HAP-1 (cell line): ENCODE measurements around the gene SV2C.
"Not testable (repeated sequence)": the region's sequence is repeated elsewhere in the genome, so short reads cannot be mapped to it uniquely, and the experiment has no call there.

ENCODE experiments used
- DNase-seq, 2 experiments: peaks; one replicate each; pipeline ENCODE4 v3.0.0-alpha.2; 2016 to 2020; ENCODE audit warnings: low spot score in 2 of 2
- H3K27me3 ChIP-seq: fragments of 250-450 bp; sonication (Bioruptor Pico); 2 replicates; pipeline ENCODE4 v1.5.1; 2020; ENCODE audit warnings: low read depth, mild to moderate bottlenecking, moderate library complexity
- H3K36me3 ChIP-seq: fragments of 250-450 bp; sonication (Bioruptor Pico); replicated peaks from 2 replicates; pipeline ENCODE4 v1.5.1; 2020; ENCODE audit warnings: mild to moderate bottlenecking
- H3K4me1 ChIP-seq: fragments of 250-450 bp; sonication (Bioruptor Pico); 2 replicates; pipeline ENCODE4 v1.5.1; 2020; ENCODE audit warnings: mild to moderate bottlenecking
- H3K4me3 ChIP-seq: fragments of 250-450 bp; sonication (Bioruptor Pico); 2 replicates; pipeline ENCODE4 v1.5.1; 2020; ENCODE audit warnings: mild to moderate bottlenecking, moderate library complexity
- H3K9me3 ChIP-seq: fragments of 250-450 bp; sonication (Bioruptor Pico); 2 replicates; pipeline ENCODE4 v1.5.1; 2020; ENCODE audit warnings: mild to moderate bottlenecking, moderate library complexity
- in situ Hi-C: fragments of 300-500 bp; cut with MboI; formaldehyde crosslinking; loops from 3 replicates; pipeline ENCODE4 v1.14.3; 2020; ENCODE audit warnings: low sequenced_read_pairs, inconsistent platforms, mixed read lengths

Gene SV2C

DNA sequence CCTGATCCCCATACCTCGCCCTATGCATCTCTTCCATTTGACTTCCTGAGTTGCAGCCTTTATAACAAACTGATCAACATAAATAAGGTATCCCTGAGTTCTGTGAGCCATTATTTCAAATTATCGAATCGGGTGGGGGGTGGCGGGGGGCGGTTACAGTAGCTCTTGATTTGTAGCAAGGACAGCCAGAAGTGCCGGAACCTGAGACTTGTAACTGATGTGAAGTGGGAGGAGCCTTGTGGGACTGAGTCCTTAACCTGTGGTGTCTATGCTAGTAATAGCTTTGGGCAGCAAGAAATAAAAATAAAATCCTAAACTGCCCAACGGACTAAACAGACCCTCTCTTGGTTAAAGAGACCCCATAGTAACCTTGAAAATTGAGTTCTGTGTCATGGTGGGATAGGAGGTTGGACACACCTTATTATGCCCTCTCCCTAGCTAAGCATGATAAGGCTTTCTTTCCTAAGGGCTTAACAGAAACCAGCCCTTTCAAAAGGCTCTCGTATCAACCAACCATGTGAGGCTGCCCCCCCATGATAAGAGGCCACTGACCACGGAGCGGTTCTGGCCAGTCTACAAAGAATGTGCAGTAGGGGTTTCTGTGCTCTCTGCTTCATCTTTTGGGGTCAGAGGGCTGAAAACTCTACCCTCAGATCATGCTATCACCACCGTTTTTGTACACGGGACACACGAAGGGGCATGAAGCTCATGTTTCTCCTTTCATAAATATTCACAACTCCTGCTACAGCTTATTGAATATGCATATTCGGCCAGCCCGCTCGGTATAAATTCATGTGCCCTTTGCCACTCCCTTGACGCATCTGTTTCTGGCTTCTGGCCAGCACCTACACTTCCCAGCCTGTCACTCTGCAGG is 280.4 kb downstream of the SV2C start:
- H3K27me3 ChIP-seq, result no peaks in the 10 kb centered on the region
- no peaks in the 10 kb centered on the region for H3K9me3 ChIP-seq
- H3K4me1 ChIP-seq, result peaks cover 8% of the 10 kb centered on the region
- no peaks in the 10 kb centered on the region for H3K36me3 ChIP-seq
- in situ Hi-C loops, result no loop called here
- DNase-seq, result peak; percentile 54 to 81
- H3K4me3 ChIP-seq, result no peak overlapping the region

DNA sequence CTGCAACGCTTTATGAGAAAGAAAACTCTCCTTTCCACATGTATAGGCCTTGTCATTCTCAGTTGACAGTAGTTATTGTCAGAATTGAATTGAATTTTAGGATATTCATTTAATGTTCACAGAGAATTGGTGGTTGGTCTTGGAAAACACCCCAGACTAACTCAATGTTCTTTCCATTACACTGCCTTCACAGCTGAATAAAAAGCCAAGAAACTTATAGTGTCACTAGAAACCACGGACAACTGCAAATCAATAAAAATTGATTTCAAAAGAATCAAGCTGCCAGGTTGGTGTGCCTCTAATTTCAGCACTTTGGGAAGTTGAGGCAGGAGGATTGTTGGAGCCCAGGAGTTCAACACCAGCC is 281.0 kb downstream of the SV2C start:
- no peaks in the 10 kb centered on the region for H3K27me3 ChIP-seq
- H3K9me3 ChIP-seq, result no peaks in the 10 kb centered on the region
- no peak for DNase-seq
- no peak overlapping the region for H3K4me3 ChIP-seq
- in situ Hi-C loops, result no loop called here
- H3K4me1 ChIP-seq, result peaks cover 8% of the 10 kb centered on the region
- H3K36me3 ChIP-seq, result no peaks in the 10 kb centered on the region

DNA sequence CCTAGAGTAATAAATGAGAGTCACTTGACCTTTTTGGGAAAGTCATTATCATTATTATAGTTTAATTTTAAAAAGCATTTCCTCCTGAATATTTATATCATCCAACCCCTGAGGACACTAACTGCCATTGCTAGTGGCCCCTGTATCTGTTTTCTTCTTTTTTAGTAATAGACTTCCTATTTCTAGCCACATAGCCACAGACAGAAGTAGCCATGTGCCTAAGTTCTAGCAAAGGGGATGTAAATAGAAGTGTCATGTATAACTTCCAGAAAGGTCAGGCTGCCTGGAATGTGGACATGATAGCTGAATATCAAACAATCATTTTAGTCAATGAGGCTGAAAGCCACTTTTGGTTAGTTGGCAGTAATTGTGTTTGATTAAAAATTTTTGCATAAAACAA is 282.4 kb downstream of the SV2C start:
- no peak for DNase-seq
- H3K9me3 ChIP-seq, result no peaks in the 10 kb centered on the region
- peaks cover 8% of the 10 kb centered on the region for H3K4me1 ChIP-seq
- no peaks in the 10 kb centered on the region for H3K27me3 ChIP-seq
- in situ Hi-C loops, result no loop called here
- no peaks in the 10 kb centered on the region for H3K36me3 ChIP-seq
- H3K4me3 ChIP-seq, result no peak overlapping the region

DNA sequence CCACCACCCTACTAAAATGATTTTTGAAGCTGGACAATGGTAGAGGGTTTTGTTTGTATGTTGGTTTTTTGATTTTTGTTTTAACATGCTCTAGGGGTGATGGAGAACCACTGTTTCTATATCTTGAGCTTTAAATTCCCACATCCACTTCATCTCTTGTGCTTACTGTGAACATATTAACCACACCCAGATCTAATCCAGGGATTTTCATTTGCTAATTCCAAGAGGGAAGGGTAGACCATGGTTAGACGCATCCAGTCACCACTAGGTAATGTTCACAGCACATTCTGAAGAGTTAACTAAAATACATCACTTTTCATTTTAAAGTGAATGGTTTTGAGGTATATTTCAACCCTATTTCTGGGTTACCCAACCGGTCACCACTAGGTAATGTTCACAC is 283.4 kb downstream of the SV2C start:
- in situ Hi-C loops, result no loop called here
- no peak for DNase-seq
- Histone ChIP-seq H3K27me3 (no peaks in the 10 kb centered on the region), H3K4me1 (peaks cover 8% of the 10 kb centered on the region), H3K36me3 (no peaks in the 10 kb centered on the region), H3K9me3 (no peaks in the 10 kb centered on the region), H3K4me3 (no peak overlapping the region)

DNA sequence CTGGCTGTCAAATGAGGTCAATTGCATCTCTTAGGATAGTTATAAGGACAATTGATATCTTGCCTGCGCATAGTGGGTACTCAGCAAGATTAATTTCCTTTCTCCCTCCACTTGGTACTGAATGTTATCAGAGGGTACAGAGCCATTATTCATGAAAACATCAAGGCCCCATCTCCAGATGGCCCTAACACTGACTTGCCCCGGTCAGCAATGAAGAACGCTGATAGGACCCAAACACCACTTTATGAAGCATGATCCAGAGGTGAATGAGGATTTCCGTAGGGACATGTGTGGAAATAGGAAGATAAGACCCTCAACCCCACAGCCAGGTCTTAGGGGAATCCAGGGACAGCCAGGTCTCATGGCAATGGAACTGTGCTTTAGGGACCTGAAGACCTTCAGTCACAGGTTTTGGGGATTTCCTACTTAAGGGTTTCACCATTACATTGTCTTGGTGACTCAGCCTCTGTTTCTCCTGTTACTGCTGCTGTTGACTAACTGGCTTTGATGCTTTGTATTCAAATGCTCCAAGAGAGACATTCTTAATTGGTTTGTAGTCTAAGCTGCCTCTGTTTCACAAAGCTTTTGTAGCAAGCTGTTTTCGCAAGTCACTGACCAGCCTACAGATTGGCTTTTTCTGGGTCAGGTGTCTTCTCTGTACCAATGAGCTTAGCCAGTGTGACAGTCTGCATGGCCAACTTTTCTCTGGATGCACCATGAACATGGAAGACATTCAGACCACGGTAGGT is 284.6 kb downstream of the SV2C start:
- Histone ChIP-seq H3K4me1 (peaks cover 8% of the 10 kb centered on the region), H3K27me3 (no peaks in the 10 kb centered on the region), H3K9me3 (no peaks in the 10 kb centered on the region), H3K4me3 (no peak overlapping the region), H3K36me3 (no peaks in the 10 kb centered on the region)
- in situ Hi-C loops, result no loop called here
- no peak for DNase-seq

DNA sequence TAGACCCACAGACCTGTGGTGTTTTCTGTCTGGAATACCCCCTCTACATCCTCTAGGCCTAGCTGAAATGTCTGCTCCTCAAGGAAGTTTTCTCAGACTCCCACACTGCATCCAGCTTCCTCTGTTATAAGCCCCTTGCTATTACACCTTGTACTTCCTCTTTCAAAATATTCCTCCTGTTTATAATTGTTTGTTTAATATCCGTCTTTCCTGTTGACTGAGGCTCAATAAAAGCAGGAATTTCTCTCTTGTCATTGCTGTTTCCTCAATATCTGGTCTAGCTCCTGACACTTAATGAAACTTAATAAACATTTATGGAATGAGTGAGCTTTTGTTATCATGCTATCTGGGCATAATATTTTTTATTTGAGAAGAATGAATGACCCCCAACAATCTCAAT is 285.8 kb downstream of the SV2C start:
- no peak for DNase-seq
- in situ Hi-C loops, result no loop called here
- Histone ChIP-seq H3K36me3 (no peaks in the 10 kb centered on the region), H3K4me1 (peaks cover 4% of the 10 kb centered on the region; the same call in 1 of the 2 replicates), H3K9me3 (no peaks in the 10 kb centered on the region), H3K4me3 (no peak overlapping the region), H3K27me3 (no peaks in the 10 kb centered on the region)

DNA sequence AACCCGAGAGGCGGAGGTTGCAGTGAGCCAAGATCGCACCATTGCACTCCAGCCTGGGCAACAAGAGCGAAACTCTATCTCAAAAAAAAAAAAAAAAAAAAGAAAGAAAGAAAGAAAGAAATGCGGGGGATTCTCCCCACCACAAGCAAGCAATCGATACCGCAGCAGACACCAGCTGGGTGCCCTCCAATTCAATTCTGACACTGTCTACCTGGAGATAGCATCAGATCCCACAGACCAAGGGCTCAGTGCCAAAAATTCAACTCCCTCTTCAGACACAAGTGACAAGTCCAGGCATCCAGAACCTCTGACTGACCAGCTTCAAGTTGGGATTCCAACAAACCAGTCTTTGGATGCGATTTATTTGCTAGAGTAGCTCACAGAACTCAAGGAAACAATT is 286.5 kb downstream of the SV2C start:
- in situ Hi-C loops, H3K9me3 ChIP-seq, H3K4me1 ChIP-seq, H3K4me3 ChIP-seq, DNase-seq, H3K27me3 ChIP-seq, H3K36me3 ChIP-seq: not testable (repeated sequence)

DNA sequence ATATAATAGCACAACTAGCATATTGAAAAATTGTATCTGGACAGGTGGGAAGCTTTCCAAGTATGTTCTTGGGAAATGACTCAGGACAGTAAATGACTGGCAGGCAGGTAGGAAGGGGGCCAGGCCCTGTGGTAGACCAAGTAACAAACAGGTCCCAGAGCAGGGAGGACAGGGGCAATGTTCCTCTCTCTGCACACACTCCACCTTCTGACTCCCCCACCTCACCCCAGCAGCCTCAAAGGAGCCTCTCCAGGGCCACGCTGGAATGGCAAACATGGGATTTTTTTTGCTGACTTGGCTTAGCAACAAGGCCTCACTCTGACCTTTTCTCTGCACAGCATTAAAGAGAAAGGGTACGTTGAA is 288.8 kb downstream of the SV2C start:
- H3K9me3 ChIP-seq, result no peaks in the 10 kb centered on the region
- H3K36me3 ChIP-seq, result no peaks in the 10 kb centered on the region
- H3K4me1 ChIP-seq, result no peaks in the 10 kb centered on the region
- DNase-seq, result no peak
- in situ Hi-C loops, result no loop called here
- H3K27me3 ChIP-seq, result no peaks in the 10 kb centered on the region
- H3K4me3 ChIP-seq, result no peak overlapping the region

DNA sequence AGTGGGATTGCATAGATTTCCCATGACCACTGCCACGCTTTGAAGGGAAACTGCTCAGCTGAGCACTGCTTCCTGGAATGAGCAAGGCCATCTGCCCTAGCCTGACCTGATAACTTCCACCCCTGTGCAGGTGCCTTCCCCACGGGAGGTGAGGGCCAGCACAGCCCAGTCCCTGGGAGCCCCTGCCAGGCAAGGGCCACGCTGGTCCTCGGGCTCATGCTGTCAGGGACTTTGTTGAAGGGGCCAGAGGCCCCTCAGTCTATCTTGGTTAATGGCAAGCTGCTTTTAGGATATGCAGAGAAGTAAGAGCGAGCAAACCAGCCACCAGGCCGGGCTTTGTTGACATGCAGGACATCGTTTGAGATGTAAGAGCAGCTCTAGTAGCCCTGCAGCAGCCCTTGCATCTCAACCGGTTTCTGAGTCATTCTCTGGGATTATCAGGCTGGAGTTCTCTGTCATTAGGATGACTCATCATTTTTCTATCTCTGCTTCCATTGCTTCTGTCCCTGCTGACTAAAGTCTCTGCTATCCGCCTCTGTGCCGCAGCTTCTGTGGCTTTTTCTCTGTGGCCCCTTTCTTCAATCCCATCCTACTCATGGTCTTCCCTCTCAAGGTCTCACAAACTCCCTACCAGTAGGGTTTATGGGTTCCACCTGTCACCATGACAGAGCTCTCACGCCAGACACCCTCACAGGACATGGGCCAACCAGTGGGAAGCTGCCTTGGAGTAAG is 289.3 kb downstream of the SV2C start:
- no peak overlapping the region for H3K4me3 ChIP-seq
- DNase-seq, result no peak
- in situ Hi-C loops, result no loop called here
- no peaks in the 10 kb centered on the region for H3K9me3 ChIP-seq
- H3K4me1 ChIP-seq, result no peaks in the 10 kb centered on the region
- no peaks in the 10 kb centered on the region for H3K36me3 ChIP-seq
- H3K27me3 ChIP-seq, result no peaks in the 10 kb centered on the region

DNA sequence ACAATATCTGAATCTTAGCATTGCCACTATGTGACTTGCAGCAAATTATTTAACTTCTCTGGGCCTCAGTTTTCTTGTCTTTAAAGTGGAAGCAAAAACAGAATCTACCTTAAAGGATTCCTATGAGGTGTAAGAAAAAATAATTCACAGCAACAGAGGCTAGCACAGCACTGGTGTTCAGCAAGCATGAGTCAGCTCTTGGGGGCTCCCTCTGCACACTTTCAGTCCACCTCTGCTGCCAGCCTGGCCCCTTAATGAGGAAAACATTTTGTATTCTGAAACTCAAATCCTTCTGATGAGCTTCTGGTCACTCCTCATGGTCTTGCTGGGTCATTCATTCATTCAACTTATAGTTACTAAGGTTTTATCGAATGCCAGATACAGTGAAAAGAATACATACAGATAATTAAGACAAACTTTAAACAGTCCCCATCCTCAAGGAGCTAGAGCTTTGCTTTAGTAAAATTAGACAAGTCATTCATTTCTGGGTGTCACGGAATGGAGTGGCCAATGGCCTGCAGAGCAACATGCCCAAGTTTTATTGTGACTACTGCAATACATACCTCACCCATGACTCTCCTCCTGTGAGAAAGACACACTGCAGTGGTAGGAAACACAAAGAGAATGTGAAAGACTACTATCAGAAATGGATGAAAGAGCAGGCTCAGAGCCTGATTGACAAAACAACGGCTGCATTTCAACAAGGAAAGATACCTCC is 293.1 kb downstream of the SV2C start:
- Histone ChIP-seq H3K27me3 (no peaks in the 10 kb centered on the region), H3K9me3 (no peaks in the 10 kb centered on the region), H3K4me1 (no peaks in the 10 kb centered on the region), H3K36me3 (no peaks in the 10 kb centered on the region), H3K4me3 (no peak overlapping the region)
- DNase-seq, result no peak
- in situ Hi-C loops, result no loop called here

DNA sequence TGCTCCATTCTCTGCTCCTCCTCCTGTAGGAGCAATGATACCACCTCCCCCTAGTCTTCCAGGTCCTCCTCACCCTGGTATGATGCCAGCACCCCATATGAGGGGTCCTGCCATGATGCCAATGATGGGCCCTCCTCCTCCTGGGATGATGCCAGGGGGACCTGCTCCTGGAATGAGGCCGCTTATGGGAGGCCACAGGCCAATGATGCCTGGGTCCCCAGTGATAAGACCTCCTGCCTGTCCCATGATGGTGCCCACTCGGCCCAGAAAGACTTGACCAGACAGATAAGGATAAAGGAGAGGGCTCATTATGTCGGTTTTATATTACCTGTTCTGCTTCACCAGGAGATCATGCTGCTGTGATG is 293.7 kb downstream of the SV2C start:
- no peak overlapping the region for H3K4me3 ChIP-seq
- in situ Hi-C loops, result no loop called here
- DNase-seq, result no peak
- no peaks in the 10 kb centered on the region for H3K27me3 ChIP-seq
- no peaks in the 10 kb centered on the region for H3K36me3 ChIP-seq
- H3K4me1 ChIP-seq, result no peaks in the 10 kb centered on the region
- no peaks in the 10 kb centered on the region for H3K9me3 ChIP-seq

DNA sequence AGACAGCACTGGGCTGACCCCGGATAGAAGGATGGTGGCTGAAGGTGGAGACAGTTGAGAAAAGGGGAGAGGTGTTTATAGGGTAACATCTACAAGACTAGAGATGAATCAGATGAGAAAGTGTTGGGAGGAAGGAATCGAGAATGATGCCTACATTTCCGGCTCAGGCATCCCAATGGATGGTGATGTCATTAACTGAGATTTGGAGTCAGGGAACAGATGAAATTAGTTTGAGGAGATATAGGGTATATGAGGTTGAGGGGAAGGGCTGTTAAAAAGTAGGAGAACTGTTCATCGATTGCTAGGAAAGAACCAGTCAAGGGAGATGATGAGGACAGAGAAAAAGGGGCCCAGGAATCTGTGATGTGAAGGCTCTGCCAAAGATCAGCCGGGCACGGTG is 295.2 kb downstream of the SV2C start:
- no peak for DNase-seq
- Histone ChIP-seq H3K36me3 (no peaks in the 10 kb centered on the region; the same call in 1 of the 2 replicates), H3K4me3 (no peak overlapping the region), H3K4me1 (peaks cover under 1% of the 10 kb centered on the region; the same call in 1 of the 2 replicates), H3K9me3 (no peaks in the 10 kb centered on the region), H3K27me3 (no peaks in the 10 kb centered on the region)
- in situ Hi-C loops, result no loop called here

DNA sequence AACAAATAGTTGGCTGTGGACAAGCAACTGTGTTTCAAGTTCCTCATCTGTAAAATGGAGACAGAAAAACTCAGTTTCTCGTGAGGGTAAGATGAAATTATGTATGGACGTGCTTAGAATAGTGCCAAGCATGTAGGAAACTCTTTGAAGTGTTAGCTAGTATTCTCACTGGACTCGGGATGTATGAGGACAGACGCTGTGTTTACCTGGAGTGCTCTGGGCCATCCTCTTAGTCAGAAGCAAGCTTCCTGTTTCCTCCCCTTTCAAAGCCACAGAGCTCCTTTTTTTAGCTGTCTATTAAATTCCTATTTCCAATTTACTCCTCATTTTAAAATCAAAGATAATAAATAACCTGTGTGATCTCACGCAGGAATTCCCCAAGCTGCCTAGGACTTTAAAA is 296.1 kb downstream of the SV2C start:
- H3K27me3 ChIP-seq, result no peaks in the 10 kb centered on the region
- H3K4me1 ChIP-seq, result peaks cover 4% of the 10 kb centered on the region; the same call in 1 of the 2 replicates
- in situ Hi-C loops, result no loop called here
- no peak for DNase-seq
- H3K4me3 ChIP-seq, result no peak overlapping the region
- H3K36me3 ChIP-seq, result no peaks in the 10 kb centered on the region; the same call in 1 of the 2 replicates
- H3K9me3 ChIP-seq, result no peaks in the 10 kb centered on the region
